GM21381 (cell line): ENCODE data around the gene WAC.
"Not testable (repeated sequence)": the region's sequence is repeated elsewhere in the genome, so short reads cannot be mapped to it uniquely, and the experiment has no call there.

Experiments
- ATAC-seq: cut with Tn5 transposase; IDR thresholded peaks from one replicate; pipeline ENCODE4 v1.9.1; 2021; ENCODE audit warnings: mild to moderate bottlenecking, moderate library complexity; ENCODE audit not compliant: unreplicated experiment

WAC gene, protein sequence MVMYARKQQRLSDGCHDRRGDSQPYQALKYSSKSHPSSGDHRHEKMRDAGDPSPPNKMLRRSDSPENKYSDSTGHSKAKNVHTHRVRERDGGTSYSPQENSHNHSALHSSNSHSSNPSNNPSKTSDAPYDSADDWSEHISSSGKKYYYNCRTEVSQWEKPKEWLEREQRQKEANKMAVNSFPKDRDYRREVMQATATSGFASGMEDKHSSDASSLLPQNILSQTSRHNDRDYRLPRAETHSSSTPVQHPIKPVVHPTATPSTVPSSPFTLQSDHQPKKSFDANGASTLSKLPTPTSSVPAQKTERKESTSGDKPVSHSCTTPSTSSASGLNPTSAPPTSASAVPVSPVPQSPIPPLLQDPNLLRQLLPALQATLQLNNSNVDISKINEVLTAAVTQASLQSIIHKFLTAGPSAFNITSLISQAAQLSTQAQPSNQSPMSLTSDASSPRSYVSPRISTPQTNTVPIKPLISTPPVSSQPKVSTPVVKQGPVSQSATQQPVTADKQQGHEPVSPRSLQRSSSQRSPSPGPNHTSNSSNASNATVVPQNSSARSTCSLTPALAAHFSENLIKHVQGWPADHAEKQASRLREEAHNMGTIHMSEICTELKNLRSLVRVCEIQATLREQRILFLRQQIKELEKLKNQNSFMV

DNA sequence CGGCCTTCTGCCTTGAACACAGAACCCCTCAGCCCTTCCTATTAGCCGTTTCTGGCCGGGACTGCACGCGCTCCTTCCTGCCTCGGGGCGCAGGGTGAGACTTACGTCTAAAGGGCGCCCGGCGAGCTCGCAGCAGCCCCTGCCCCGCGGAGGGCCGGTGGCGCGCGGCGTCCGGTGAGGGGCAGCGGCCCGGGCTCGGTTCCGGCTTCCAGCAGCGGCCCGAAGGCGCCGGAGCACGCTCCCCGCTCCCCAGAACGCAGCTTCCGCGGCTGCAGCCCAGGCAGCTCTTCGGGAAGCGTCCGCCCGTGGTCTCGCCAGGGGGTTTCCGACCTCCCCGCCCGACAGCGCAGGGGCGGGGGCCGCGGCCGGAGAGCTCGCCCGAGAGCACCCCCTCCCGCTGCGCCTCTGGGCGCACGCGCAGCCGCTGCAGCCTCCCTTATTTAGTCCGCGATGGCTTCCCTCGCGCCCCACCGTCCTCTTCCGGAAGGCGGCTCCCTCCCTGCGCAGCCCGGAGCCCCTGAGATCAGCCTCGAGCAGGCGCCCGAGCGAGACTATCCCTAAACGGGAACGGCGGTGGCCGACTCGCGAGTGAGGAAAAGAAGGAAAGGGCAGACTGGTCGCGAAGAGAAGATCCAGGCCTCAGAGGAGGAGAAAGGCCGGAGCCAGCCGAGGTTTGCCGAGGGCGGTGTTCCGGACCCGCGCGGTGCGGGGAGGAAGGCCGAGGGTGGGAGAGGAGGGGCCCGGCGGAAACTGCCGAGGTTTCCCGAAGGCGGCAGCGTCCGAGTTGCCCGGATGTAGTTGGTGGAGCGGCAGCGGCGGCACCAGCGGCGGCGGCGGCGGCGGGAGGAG, at the start of gene WAC:
TSS of gene WAC (plus strand) at position 782 of the 849 bp plus-strand sequence. CDS start 462 bp downstream, outside the sequence.
- ATAC-seq, result peak; percentile 77

DNA sequence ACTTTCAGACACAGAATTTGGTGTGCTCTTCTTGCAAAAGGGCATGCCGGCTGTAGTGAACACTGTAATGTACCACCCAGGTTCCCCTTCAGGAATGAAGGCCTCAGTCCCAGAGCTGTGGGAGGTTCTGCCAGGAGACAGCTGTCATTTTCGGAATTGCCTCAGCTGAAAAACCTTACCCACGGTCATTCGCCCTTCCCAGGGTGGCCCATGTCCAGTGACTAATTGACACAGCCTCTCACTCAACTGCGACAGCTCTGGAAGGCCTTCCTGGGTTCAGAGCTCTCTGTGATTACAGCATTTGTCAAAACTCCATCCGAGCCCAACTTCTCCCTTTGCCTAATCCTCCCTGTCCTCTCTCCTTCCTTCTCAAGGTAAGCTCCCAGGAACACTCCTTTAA, 43.7 kb upstream of the WAC start:
- ATAC-seq, result no peak

DNA sequence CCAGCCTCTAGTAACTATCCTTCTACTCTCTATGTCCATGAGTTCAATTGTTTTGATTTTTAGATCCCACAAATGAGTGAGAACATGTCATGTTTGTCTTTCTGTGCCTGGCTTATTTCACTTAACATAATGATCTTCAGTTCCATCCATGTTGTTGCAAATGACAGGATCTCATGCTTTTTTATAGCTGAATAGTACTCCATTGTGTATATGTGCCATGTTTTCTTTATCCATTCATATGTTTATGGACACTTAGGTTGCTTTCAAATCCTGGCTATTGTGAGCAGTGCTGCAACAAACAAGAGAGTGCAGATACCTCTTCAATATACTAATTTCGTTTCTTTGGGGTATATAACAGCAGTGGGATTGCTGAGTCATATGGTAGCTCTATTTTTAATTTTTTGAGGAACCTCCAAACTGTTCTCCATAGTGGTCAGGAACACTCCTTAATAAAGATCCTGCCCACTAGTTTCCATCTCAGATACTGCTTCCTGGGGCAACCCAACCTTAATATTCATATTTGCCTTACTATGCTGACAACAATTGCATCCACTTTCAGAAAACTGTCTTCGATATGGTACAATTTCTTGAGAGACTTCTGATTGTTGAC, 42.6 kb upstream of the WAC start:
- ATAC-seq, result not testable (repeated sequence)

DNA sequence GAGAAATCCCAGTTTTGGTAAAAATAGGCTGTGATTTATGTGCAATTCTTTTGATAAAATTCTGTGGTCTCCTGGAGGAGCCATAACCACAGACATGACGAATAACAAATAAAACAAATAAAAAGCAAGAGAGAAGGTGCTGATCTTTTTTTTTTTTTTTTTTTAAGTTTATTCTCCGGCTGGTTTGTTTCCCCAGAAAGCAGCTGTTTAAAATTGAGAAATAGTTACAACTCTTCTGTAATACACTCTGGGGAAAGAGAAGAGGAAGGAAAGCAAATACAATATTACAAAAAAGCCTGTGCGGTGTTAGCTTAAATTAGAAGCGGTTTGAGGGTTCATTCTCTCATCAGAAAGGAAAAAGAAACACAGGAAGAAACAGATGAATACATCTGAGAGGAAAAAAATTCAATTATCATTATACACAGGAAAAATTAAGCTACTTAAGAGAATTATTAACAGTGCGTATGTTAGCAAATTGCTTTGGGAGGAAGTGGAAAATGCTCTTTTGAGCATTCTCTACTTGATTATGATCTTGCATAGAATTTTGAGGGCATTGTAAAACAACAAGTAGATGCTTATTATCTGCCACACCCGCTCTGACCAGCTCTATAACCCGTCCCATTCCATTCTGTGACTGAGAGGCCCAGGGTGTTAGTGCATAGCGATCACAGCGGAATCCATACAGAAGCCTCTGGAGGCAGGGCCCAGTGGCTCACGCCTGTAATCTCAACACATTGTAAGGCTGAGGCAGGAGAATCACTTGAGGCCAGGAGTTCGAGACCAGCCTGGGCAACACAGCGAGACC, 40.6 kb upstream of the WAC start:
- ATAC-seq, result no peak

DNA sequence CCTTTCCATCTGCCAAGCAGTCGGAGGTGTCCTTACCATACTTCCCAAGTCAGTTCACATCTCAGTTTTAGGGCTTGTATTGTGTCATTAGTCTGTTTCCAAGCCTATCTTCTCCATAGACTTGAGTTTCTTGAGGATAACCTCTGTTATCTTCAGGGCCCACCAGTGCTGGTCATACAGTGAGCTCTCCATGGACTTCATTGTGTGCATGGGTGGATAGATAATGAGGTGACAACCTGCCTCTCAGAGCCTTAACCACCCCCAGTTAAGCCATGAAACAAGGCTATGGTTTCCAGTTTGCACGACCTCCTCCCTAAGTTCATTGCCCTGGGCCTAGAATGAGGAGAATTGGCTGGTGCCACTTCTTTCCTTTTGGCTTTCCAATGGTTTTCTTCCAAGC, 38.5 kb upstream of the WAC start:
- ATAC-seq, result no peak

DNA sequence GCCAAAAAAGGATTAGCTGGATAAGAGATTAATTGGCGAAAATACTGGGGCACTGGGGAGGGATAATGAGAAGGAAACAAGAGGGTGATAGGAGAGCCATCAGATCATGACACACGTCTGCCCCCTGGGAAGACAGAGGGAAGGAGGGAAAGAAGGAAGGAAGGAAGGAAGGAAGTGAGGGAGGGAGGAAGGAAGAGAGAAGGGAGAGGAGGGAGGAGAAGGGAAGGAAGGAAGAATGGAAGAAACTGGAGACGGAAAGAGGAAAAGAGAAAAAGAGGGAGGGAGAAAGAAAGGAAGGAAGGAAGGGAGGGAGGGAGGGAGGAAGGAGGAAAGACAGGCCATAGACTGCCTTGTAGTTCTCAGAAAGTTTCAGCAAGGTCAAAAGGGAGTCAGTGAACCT, 37.8 kb upstream of the WAC start:
- ATAC-seq, result no peak

DNA sequence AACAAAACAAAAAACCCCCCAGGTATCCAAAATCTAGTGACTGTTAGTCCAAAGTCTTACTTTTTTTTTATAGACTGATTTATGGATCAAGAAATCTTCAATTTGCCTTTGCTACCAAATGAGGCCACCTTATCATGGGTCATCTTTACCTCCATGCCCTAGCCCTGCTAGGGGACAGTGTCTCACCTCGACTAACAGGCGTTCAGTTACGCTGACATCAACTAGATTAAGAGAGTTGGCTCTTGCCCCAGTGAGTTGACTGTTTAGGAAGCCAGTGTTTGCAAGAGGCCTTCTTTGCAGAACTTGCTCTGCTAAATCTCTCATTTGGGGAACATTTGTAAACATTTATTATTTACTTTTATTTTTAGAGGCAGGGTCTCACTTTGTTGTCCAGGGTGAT, 36.9 kb upstream of the WAC start:
- ATAC-seq, result no peak

DNA sequence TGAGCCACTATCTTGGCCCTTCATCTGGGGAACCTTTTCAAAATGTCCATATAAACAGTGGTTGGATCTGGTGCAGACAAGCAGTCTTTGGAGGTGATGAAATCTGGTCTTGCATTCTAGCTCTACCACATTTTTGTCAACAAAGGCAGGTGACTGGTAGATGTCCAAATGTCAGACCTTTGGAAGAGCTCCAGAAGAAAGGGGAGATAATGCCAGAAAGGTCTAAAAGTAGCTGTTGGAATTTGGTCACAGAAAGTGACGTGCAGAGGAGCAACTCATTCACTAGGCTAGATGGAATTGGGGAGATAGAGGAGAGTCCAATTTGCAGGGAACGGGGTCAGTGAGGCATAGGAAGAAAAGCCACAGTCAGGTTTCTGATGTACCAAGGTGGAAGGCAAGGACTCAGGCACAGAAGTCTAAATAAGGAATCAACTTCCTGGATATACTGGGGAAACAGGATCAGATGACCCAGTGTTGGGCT, 36.4 kb upstream of the WAC start:
- no peak for ATAC-seq

DNA sequence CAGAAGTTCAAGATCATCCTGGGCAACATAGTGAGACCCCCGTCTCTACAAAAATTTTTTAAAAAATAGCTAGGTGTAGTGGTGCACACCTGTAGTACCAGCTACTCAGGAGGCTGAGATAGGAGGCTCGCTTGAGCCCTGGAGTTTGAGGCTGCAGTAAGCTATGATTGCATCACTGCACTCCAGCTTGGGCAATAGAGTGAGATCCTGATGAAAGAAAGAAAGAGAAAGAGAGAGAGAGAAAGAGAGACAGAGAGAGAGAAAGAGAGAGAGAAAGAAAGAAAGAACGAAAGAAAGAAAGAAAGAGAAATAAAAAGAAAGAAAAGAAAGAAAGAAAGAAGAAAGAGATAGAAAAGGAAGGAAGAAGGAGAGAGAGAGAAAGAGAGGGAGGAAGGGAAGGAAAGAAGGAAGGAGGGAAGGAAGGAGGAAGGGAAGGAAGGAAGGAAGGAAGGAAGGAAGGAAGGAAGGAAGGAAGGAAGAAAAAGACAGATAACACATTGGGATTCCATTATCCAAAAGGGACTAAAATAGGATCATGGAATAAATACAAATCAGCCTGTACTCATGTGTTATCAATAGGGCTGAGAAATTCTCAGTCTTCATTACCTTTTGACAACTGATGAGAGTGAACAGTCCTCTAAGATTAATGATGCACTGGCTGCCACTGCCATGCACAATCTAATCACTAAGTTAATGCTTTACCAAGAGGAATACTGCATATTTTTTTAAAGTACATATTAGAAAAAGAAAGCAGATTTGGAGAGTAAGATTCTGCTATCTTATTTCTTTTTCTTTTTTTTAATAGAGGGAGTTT, 35.4 kb upstream of the WAC start:
- no peak for ATAC-seq

DNA sequence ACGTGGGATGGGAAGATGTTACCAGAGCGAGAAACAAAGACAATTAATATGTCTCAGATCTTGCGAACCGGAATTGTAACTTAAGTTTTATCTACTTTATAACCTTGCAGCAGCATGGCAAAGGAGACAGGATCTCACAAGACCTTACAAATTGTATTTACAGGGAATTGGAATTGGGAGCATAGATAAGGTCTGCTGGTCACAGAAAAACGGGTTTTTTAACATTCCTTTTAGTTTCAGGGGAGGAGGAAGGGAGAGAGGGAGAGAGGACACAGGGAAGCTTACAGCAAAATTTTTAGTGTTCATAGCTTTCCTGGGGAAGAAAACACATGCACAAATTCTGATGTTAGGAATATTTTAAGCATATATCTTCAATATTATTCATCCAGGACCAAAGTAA, 32.7 kb upstream of the WAC start:
- ATAC-seq, result not testable (repeated sequence)

DNA sequence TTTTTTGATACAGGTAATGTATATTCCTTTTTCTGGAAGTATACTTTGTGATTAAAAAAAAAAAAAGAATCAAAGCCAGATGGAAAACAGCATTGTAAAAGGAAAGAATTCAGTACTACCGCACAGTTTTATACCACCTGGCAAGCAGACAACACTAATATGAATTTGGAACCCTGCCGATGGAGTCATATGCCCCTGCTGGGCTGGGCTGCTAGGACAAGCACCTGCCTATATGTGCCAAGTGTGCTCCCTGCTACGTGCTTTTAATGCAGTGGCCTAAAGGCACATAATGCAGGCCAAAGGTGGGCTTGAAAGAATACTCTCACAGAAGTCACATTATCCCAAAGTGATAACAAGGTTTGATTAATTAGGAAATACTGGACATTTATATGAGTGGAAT, 29.8 kb upstream of the WAC start:
- no peak for ATAC-seq

DNA sequence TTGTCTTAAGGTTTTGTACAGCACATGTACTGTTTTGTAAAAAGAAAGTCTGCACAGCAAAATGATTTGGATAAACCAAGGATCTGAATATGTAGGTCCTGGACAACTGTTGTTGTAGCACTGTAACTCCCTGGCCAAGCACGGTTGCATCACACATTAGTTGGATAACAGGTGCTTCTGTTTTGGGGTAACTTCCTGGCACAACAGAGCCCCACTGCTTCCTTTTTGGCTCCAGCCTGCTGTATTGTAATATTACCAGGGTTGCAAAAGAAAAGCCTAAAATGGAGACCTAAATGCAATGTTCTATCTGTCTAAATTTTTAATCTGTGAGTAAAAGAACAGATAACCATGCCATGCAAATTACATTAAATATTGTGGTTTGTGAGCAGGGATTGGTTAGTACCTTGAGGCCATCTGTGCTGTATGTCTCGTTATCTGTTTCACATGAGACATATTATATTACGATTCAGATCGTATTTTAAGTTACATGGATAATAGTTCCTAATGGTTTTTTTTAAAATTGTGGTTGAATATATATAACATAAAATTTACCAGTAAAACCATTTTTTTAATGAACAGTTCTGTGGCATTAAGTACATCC, 27.5 kb upstream of the WAC start:
- ATAC-seq, result no peak

DNA sequence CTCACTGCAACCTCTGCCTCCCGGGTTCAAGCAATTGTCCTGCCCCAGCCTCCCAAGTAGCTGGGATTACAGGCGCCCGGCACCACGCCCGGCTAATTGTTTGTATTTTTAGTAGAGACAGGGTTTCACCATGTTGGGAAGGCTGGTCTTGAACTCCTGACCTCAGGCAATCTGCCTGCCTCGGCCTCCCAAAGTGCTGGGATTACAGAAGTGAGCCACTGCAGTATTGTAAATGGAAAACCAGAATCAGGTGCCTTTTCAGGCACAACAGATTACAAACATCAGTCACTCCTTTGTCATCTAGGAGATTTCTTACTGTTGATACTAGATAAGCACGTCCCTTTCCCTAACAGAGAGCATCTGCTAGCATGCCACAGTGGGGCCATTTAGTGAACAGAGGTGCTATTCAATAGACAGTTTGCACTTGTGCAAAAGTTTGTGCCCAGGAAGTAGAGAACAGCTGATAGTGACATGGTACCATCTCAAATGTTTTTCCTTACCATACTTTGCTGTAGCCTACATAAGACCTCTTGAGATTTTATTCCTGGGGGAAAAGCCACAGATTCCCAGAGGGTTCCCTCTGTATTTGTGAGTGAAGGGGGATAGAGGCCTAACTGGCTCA, 24.5 kb upstream of the WAC start:
- ATAC-seq, result no peak

DNA sequence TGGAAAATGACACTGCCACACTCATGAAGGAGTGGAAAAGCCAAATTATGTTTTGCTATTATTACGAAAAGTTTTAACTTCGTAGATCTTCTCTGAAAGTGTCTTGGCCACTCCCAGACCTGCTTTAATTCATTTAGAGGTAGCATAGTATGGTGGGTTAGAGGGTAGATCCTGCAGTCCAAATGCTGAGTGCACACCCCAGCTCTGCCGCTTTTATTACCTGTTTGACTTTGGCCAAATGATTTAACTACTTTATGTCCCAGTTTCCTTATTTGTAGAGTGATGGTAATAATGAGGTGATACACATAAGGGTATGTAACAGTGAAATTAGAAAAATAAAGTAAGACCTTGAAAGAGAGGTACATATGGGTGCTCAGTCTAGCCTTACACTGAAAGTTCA, 23.6 kb upstream of the WAC start:
- no peak for ATAC-seq

DNA sequence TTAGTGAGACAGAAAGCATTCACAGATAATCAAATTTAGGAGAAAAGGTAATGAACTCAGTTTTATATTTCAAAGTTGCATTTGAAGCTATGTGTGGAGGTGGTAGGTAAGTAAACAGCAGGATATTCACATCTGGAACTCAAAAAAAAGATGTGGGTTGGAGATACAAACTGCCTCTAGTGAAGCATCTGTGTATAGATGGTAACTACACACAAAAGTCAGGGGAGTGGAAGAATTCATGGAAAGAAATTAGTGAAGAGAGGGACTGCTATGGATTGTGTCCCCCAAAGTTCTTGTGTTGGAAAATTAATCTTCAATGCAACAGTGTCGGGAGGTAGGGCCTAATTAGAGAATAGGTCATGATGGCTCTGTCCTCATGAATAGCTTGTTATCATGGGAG, 18.3 kb upstream of the WAC start:
- ATAC-seq, result no peak

DNA sequence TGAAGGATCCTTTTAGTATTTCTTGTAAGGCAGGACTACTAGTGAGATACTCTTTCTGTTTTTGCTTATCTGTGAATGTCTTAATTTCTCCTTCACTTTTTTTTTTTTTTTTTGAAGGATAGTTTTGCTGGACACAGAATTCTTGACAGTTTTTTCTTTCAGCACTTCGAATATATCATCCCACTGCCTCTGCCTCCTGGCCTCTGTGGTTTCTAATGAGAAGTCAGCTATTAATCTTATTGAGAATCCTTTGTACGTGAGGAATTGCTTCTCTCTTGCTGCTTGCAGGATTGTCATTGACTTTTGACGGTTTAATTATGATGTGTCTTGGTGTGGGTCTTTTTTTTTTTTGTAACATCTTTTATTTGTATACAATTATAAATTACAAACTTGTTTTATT, 12.6 kb upstream of the WAC start:
- ATAC-seq, result no peak

DNA sequence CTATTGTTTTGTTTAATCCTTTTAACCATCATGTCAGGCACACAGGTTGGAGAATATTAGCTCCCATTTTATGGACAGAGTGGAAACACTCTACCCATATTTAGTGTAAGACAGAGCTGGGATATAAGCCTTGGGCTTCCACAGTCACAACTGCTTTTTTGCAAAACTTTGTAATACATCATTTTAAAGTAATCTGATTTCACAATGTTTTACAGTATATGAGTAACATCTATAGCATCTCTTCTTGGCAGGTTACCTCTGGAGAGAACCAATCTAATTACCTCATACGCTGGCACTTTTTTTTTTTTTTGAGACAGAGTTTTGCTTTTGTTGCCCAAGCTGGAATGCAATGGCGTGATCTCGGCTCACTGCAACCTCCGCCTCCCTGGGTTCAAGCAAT, 12.1 kb upstream of the WAC start:
- ATAC-seq, result not testable (repeated sequence)

DNA sequence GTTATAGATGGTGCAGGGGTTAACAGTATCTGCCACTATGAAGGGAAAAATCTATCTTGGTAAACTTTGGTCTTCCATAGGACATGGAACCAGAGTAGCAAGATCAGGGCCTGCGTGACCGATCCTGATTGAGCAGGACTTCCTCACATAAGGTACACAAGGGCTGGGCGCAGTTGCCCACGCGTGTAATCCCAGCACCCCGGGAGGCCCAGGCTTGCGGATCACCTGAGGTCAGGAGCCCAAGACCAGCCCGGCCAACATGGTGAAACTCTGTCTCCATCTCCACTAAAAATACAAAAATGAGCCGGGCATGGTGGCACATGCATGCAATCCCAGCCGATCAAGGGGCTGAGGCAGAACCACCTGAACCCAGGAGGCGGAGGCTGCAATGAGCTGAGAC, 11.0 kb upstream of the WAC start:
- ATAC-seq, result not testable (repeated sequence)
